GM20431 (cell line): ENCODE results near the gene LPAR1.

ENCODE experiments used
- in situ Hi-C: fragments of 300-500 bp; cut with MseI, MboI; formaldehyde crosslinking; loops from one replicate; pipeline ENCODE4 v1.15.0; 2020; ENCODE audit warnings: low sequenced_read_pairs; ENCODE audit not compliant: unreplicated experiment

LPAR1 gene

DNA sequence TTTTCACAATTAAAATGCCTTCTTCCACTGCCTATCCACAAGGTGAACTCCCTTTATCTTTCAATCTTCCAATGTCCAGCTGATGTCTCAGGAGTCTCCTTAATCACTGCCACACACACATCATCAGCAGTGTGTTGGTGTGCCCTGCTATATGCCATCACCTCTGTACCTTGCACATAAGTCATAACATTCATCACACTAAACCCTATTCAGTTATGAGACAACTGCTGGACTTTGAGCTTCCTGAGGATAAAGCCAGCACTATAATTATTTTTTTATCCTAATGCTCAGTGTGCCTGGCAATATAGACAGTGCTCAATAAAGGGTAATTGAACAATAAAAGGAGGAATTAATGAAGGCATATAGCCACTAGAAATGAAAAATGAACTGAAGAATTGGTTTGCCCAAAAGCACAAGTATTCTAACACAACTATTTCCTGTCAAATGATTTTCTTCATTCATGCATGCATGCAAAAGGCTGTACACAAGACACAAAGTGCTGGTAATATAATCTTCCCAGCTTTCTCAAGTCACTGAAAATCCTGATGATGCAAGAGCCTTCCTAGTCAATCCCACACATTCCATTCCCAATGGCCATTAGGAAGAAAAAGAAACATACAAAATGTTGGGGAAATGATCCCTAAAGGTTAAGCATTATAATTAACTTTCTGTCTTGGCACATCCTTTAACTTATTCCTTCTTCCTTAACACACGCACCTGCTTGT is 32.4 kb downstream of the LPAR1 start:
- in situ Hi-C loops, result no loop called here

DNA sequence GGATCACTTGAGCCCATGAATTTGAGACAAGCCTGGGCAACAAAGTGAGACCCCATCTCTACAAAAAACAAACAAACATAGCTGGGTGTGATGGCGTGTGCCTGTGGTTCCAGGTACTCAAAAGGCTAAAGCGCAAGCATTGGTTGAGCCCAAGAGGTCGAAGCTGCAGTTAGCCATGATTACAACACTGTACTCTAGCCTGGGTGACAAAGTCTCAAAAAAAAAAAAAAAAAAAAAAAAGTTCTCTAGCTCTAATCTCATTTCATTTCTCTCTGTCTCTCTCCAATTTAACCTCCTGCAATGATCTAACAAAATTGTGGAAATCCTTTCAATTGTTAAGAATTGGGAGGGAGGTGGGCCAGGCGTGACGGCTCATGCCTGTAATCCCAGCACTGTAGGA is 33.3 kb downstream of the LPAR1 start:
- in situ Hi-C loops, result no loop called here

DNA sequence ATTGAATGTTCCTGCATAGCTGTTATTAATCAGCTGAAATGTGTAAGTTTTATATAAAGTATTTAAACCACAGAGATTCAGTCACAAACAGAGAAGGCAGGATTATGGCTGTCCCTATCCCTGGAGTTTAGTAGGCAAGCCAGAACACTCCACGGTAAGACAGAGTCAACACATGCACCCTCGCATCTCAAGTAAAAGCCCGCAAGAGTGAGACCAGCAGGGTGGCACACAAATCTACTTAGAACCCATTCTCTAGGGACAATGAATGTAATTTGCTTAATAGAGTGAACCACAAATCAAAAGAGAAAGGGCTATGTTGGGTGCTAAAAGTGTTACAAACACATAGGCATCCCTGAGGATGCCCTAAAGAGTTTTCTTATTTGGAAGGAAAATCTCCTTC is 35.1 kb downstream of the LPAR1 start:
- in situ Hi-C loops, result no loop called here

- in situ Hi-C loops, result no loop called here
These were observed 36.7 kb downstream of the LPAR1 start for GRCh38 chr9:111001526-111001925.

GRCh38 chr9:111000202-111000601 is 38.1 kb downstream of the LPAR1 start:
- in situ Hi-C loops, result no loop called here

DNA sequence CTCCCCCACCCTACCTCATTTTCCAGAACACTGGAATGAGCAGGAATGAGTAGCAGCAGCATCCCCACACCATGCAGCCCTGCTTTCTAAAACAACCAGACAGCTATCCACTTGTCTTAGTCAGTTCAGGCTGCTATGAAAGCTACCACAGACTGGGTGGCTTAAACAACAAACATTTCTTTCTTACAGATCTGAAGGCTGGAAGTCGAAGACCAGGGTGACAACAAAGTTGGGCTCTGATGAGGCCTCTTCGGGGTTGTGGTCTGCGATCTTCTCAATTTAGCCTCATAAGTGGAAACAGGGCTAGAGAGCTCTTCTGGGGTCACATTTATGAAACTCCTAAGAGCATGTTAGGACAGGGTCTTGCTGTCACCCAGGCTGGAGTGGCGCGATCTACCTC is 38.9 kb downstream of the LPAR1 start:
- in situ Hi-C loops, result no loop called here

DNA sequence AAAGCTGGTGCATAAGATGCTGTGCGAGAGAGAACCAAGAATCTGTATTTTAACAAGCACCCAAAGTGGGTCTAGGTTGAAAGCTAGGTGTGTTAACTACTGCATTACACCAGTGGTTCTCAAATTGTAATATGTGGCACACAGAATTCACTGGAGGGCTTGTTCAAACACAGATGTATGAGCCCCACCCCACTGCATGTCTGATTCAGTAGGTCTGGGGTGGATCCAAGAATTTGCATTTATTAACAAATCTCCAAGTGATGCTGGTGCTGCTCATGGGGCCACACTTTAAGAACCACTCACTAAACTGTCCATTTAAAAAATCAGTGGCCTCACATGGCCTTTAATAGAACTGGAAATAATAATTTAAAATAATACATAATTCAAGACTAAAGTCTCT is 40.4 kb downstream of the LPAR1 start:
- in situ Hi-C loops, result no loop called here

- in situ Hi-C loops, result no loop called here
These were observed 41.6 kb downstream of the LPAR1 start for GRCh38 chr9:110996436-110997220.

DNA sequence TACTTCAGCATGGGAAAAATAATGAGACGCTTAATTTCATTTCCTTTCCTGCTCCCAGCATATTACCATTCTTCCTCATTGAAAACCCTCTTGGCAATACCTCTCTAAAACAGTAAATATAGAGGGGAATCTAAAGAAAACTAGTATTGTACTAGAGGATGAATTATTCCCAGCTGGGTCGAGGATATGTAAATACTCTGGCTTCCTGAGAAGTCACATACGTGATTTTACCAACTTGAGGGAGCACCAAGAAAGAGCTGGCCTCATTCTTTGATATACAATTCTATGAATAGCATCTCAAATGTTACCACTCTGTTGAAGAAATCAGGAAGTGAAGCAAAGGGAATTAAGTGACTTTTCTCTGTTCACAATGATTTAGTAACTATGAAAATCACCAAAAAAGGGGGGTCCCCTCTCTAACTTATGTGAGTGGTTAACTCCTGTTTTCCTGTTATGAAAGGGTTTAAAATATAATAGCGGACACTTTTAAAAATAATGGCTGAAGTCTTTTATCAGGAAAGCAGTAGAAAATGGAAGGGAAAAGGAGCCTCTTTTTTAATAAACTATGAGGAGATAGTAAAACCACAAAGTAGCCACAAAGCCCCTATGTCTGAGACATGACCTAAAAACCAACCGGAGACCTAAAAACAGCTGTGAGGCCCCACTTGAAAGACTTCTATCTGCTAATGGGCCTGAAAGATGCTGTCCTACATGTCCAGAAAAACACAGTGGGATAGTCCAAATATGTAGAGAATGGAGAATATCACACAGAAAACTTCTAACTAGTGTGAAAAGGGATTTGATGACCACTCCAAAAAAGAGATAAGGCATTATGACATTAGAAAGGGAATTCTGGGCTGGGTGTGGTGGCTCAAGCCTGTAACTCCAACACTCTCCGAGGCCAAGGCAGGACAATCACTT is 42.6 kb downstream of the LPAR1 start:
- in situ Hi-C loops, result no loop called here

DNA sequence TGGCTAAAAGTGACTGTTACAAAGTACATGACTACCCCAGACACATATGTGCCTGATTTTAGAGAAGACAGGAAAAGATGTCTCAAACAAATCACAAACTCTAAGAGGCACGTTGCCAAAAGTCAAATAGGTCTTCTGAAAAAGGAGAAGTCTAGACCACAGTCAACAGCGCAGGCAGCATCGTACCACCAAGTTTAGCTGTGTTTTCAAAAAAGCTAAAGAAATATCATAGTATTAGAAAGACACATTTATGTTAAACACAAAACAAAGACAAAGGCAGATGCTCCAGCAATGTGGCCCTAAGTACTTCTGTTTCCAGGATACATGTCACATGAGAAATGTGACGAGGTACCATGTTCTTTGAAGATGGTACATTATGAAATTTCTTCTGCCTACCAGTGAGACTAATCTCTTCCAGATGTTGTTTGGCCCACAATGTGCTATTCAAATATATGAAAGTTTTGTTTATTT is 43.5 kb downstream of the LPAR1 start:
- in situ Hi-C loops, result no loop called here

- in situ Hi-C loops, result no loop called here
These were observed 47.8 kb downstream of the LPAR1 start for GRCh38 chr9:110990481-110990880.

GRCh38 chr9:110986529-110986928 is 51.7 kb downstream of the LPAR1 start:
- in situ Hi-C loops, result no loop called here

DNA sequence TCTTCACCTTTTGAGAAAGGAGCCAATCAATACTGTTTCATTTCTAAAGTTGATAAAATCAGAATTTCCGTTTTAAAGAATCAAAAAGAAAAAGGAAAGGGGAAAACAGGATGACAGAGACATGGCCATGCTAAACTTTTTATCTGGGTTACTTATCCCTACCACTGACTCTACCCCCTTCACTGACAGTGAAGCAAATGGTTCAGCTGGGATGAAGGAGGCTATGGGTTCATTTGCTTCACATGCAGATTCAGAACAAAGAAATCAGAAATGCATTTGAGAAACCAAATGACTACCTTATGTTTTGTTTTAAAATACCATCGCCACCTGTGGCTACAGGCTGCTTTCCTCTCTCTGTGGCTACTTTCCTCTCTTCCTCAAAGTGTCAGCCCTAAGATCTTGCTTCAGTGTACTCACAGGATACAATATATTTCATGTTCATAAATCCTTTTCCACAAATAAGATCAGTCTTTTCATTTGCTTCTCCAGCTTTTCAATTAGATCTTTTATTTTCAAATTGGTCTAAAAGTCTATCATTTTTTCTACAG is 53.3 kb downstream of the LPAR1 start:
- in situ Hi-C loops, result no loop called here

GRCh38 chr9:110980261-110980660 is 58.0 kb downstream of the LPAR1 start:
- in situ Hi-C loops, result no loop called here

DNA sequence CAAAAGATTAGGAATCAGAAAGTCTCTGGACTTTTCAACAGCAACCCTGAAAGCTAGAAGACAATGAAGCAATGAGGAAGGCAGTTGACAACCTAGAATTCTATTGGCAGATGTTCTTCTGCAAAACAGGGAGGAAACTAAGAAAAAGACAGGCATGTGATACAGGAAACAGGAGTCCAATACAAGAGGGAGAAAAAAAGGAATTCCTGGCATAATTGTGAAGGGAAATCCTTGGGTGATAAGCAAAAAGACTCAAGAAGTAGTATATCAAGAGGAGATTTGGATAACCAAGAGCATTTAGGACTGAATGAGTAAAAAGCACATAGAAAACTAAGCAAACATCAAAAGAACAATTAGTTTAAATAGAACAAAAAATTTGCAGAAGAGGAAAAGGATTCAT is 58.6 kb downstream of the LPAR1 start:
- in situ Hi-C loops, result no loop called here

GRCh38 chr9:110978516-110978915 is 59.8 kb downstream of the LPAR1 start:
- in situ Hi-C loops, result no loop called here

- in situ Hi-C loops, result no loop called here
These were observed 61.0 kb downstream of the LPAR1 start for GRCh38 chr9:110977259-110977709.

DNA sequence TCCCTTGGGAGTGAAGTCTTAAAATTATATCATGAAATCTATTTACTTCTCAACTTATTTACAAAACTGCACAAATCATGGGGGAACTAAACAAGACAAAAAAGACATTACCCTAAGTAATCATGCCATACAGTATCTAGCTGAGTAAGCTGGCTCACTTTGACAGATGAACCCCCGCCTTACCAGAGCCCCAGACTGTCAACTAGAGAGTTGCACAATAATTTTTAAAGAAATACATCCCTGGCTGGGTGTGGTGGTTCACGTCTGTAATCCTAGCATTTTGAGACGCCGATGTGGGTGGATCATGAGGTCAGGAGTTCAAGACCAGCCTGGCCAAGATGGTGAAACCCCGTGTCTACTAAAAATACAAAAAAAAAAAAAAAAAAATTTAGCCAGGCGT is 62.3 kb downstream of the LPAR1 start:
- in situ Hi-C loops, result no loop called here

- in situ Hi-C loops, result no loop called here
These were observed 63.0 kb downstream of the LPAR1 start for GRCh38 chr9:110975278-110975677.

DNA sequence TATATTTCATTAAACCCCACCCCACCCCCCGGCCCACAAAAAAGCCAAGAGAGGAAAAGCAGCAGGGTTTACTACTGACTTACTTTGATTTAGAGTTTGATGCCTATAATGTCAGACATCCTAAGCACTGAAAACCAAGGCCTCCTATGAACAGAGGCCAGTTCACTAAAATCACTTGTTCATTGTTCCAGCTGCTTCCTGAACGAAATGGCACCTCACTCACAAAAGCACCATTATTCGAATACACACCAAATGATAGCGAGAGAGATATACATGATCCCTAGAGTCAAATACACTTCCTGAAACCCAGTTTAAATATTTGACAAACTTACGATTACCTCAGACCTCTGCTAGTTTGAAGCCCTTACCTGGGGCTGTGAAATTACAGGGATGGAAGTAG is 66.6 kb downstream of the LPAR1 start:
- in situ Hi-C loops, result no loop called here
